GM13977 (cell line): ENCODE results near the gene ZBTB2.
"Not testable (repeated sequence)": the region's sequence is repeated elsewhere in the genome, so short reads cannot be mapped to it uniquely, and the experiment has no call there.

ENCODE experiments used
- DNase-seq: peaks from one replicate; pipeline ENCODE4 v3.0.0; 2012; ENCODE audit warnings: low spot score
- in situ Hi-C: fragments of 300-500 bp; cut with MboI; formaldehyde crosslinking; loops from one replicate; pipeline ENCODE4 v1.12.0; 2022; ENCODE audit warnings: low sequenced_read_pairs, low pct_unique_long_range_greater_than_20kb, mixed read lengths, inconsistent platforms; ENCODE audit not compliant: unreplicated experiment
- TF ChIP-seq, protein P1 (sequence below): IDR thresholded peaks from 2 replicates; pipeline ENCODE4 v1.5.1; 2012; ENCODE audit warnings: mild to moderate bottlenecking, control low read depth; ENCODE audit not compliant: insufficient read depth; ENCODE audit errors: extremely low read depth, missing control alignments

The ZBTB2 gene

DNA sequence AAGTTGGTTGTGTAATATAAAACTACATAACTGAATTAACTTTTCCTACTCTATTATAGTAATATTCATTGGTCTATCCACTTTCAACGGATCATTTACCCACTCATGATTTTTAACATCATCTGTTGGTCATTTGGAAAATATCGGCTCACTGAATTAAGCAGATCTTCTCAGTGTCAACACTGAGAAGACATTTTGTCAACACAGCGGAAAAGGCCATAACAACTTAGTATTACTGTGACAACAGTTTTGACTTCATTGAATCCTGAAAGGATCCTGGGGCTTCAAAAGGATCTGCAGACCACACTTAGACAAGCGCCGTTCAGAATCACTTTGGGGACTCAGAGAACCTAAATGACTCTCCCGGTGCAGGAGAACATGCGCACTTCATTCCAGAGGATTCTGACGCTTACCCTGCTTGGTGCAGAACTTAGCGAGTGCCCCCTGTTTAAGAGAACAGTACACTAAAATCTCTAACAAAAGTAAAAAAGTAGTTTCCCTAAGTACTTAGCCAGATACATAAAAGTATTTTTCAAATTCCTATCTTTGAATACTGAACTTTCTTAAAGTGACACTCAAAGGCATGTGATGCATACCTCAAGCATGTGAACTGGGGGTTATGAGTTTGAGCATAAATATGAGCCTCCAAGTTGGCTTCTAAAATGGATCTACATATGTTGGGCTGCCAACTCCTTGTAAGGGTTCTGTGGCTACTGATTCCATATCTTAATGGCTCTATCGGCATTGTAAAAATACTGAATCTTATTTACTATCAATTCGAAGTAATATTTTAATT is 4.0 kb downstream of the ZBTB2 start:
- TF ChIP-seq, protein P1, sequence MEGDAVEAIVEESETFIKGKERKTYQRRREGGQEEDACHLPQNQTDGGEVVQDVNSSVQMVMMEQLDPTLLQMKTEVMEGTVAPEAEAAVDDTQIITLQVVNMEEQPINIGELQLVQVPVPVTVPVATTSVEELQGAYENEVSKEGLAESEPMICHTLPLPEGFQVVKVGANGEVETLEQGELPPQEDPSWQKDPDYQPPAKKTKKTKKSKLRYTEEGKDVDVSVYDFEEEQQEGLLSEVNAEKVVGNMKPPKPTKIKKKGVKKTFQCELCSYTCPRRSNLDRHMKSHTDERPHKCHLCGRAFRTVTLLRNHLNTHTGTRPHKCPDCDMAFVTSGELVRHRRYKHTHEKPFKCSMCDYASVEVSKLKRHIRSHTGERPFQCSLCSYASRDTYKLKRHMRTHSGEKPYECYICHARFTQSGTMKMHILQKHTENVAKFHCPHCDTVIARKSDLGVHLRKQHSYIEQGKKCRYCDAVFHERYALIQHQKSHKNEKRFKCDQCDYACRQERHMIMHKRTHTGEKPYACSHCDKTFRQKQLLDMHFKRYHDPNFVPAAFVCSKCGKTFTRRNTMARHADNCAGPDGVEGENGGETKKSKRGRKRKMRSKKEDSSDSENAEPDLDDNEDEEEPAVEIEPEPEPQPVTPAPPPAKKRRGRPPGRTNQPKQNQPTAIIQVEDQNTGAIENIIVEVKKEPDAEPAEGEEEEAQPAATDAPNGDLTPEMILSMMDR: no peak
- in situ Hi-C loops: no loop called here
- no peak for DNase-seq

DNA sequence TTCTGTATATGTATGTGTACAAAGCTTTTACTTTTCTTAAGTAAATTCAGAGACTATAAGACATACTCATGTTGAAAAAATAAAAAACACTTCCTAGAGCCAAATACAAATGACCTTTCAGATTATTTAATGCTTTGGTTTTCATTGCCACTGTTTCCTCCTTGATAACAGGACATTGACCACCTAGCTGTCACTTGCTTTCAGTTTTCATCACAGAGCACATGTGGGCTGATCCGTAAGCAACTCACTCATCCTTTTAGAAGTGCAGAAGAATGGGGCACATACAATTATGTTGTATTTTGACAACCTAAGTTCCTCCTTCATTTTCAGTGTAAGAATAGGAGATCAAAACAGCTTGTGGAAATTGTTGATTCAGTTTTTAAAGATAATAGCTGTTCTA is 6.2 kb downstream of the ZBTB2 start:
- DNase-seq: no peak
- in situ Hi-C loops: no loop called here

DNA sequence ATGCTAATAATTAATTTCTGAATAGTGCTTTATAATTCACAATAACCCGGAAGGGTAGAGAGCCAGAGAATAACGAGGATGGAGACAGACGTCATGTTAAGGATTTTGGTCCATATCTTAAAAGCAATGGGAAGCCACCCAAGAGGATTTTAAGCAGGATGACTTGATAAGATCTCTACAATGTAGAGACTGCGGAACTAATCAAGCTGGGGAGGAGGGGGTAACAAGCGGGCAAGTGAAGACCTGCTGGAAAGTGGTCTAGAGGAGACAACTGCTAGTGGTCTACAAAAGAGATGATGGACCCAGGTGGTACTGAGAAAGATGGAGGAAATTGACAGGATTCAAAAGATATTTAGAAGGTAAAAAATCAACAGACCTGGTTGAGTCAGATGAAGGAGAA is 7.2 kb downstream of the ZBTB2 start:
- in situ Hi-C loops: no loop called here
- TF ChIP-seq, protein P1: no peak
- no peak for DNase-seq

More for the DNA sequence above, 6.2 kb downstream of the ZBTB2 start:
- TF ChIP-seq, protein P1: no peak

DNA sequence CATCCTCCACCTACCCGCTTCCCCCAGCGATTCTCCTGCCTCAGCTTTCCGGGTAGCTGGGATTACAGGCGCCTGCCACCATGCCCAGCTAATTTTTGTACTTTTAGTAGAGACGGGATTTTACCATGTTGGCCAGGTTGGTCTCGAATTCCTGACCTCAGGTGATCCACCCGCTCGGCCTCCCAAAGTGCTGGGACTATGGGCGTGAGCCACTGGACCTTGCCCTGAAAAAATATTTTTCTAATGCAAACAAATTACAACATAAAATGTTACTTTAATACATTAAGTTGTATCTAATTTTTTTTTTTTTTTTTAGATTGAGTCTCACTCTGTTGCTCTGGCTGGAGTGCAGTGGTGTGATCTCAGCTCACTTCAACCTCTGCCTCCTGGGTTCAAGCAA is 8.7 kb downstream of the ZBTB2 start:
- DNase-seq, in situ Hi-C loops: not testable (repeated sequence)

DNA sequence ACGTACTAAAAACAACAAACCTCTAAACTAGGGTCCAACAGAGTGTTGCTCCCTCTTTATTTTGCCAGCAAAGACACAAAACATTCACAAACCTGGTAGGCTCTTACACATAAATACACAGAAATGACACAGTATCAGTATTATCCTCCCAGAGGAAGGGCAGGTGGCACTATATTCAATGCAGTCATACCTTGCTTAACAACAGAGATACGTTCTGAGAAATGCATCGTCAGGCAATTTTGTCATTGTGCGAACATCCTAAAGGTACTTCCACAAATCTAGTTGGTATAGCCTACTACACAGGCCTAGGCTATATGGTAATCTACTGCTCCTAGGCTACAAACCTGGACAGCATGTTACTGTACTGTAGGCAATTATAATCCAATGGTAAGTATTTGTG is 9.6 kb downstream of the ZBTB2 start:
- TF ChIP-seq, protein P1: no peak
- in situ Hi-C loops: no loop called here
- DNase-seq: no peak

DNA sequence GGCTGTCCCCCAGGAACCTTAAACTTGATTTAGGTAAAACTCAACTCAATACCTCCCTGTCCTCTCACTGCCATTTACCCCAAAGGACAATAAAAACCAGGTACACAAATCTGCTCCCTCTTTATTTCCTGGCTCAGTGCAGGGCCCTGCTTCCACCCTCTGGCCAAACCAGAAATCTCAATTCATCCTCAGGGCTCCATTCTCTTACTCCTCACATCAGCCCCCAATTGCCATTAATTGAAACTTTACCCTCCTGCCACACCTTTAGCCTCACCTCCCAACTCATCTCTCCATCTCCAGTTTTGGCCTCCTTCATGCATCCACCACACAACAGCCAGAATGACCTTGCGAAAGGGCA is 10.5 kb downstream of the ZBTB2 start:
- in situ Hi-C loops: no loop called here
- no peak for DNase-seq
- TF ChIP-seq, protein P1: no peak

DNA sequence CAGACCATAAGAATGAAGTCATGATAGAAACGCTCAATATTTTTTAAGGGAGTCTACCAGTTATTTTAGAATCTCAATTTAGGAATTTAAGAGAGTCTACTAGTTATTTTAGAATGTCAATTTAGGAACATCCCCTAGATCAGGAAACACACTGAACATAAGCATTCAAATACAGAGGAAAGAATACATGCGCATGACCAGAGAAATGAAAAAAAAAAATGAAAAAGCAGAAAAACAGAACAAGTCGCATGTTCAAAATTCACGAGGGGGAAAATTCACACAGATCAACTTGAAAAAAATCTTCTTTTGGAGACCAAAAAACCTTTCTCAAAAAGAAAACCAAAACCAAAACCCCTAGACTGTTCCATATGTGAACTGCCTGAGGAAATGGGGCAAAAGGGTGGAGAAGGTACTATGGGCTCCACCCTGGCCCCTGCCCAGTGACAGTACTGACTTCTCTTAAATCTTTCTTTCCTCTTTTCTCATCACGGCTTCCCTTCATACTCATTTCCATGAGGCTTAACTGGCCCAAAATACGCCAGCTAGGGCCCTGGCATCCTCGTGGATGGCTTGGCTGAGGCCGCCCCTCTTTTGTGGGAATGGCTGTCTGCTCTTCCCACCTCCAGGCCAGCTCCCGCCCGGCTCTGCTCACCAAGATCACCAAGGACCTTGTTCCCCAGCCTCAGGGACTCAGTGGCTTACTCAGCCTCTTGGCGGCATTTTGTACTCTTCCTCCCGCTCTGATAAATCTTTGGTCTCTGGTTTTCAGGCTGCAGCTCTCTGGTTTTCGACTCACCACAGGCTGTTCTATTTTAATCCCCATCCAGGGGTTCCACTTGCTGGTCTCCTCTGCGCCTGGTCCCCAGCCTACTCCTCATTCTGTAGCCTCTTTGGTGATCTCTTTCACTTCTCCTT is 11.2 kb downstream of the ZBTB2 start:
- no peak for DNase-seq
- TF ChIP-seq, protein P1: no peak
- in situ Hi-C loops: no loop called here
